ENCODE measurements around the gene KIF9. TPM values are rescaled to one million over a fixed set of nuclear protein-coding genes. Genes with fewer than 3 reads are reported as not detected.
"Not testable (repeated sequence)": the region's sequence is repeated elsewhere in the genome, so short reads cannot be mapped to it uniquely, and the experiment has no call there.

KIF9 gene
- total RNA-seq, 1 donor from 2014 or later, result 12.1 TPM

- no peak for TF ChIP-seq CTCF (IDR thresholded peaks at IDR 0.05; ENCODE audit: unreplicated experiment)
- H3K4me1 Mint-ChIP-seq (ENCODE audit: unreplicated experiment), result peaks cover 29% of the 10 kb centered on the region
- H3K27me3 Mint-ChIP-seq (ENCODE audit: unreplicated experiment), result no peaks in the 10 kb centered on the region
- no peaks in the 10 kb centered on the region for H3K9me3 Mint-ChIP-seq (ENCODE audit: unreplicated experiment)
- no peak for DNase-seq (ENCODE audit: low spot score)
- no peak overlapping the region for H3K27ac Mint-ChIP-seq (ENCODE audit: unreplicated experiment)
- H3K36me3 Mint-ChIP-seq (ENCODE audit: low read depth, unreplicated experiment), result peaks cover 20% of the 10 kb centered on the region
- H3K4me3 Mint-ChIP-seq (ENCODE audit: unreplicated experiment), result no peak overlapping the region
Measured at GRCh38 chr3:47318916-47319315, 36.3 kb upstream of the KIF9 start.

- not testable (repeated sequence) for H3K27me3 Mint-ChIP-seq (ENCODE audit: unreplicated experiment); H3K4me3 Mint-ChIP-seq (ENCODE audit: unreplicated experiment); H3K9me3 Mint-ChIP-seq (ENCODE audit: unreplicated experiment); DNase-seq (ENCODE audit: low spot score); H3K36me3 Mint-ChIP-seq (ENCODE audit: low read depth, unreplicated experiment)
- H3K4me1 Mint-ChIP-seq (ENCODE audit: unreplicated experiment), result peaks cover 29% of the 10 kb centered on the region
- H3K27ac Mint-ChIP-seq (ENCODE audit: unreplicated experiment), result peak overlapping the region; percentile 71
Measured at GRCh38 chr3:47316151-47316550, 33.6 kb upstream of the KIF9 start.

GRCh38 chr3:47315069-47315647, 32.6 kb upstream of the KIF9 start:
- peak; percentile 9 for DNase-seq (ENCODE audit: low spot score)
- H3K4me1 Mint-ChIP-seq (ENCODE audit: unreplicated experiment), result peaks cover 36% of the 10 kb centered on the region
- peak overlapping the region; percentile 29 for H3K4me3 Mint-ChIP-seq (ENCODE audit: unreplicated experiment)
- H3K27ac Mint-ChIP-seq (ENCODE audit: unreplicated experiment), result peak overlapping the region; percentile 71
- H3K27me3 Mint-ChIP-seq (ENCODE audit: unreplicated experiment), result no peaks in the 10 kb centered on the region
- peaks cover 4% of the 10 kb centered on the region for H3K9me3 Mint-ChIP-seq (ENCODE audit: unreplicated experiment)
- H3K36me3 Mint-ChIP-seq (ENCODE audit: low read depth, unreplicated experiment), result peaks cover 11% of the 10 kb centered on the region
- TF ChIP-seq CTCF (IDR thresholded peaks at IDR 0.05; ENCODE audit: unreplicated experiment), result no peak

- Mint-ChIP-seq H3K9me3 (ENCODE audit: unreplicated experiment) (peaks cover 6% of the 10 kb centered on the region), H3K27me3 (ENCODE audit: unreplicated experiment) (no peaks in the 10 kb centered on the region), H3K4me3 (ENCODE audit: unreplicated experiment) (no peak overlapping the region), H3K27ac (ENCODE audit: unreplicated experiment) (no peak overlapping the region), H3K4me1 (ENCODE audit: unreplicated experiment) (peaks cover 37% of the 10 kb centered on the region), H3K36me3 (ENCODE audit: low read depth, unreplicated experiment) (peaks cover 14% of the 10 kb centered on the region)
- no peak for DNase-seq (ENCODE audit: low spot score)
- TF ChIP-seq CTCF (IDR thresholded peaks at IDR 0.05; ENCODE audit: unreplicated experiment), result no peak
Measured at GRCh38 chr3:47314056-47314764, 31.6 kb upstream of the KIF9 start.

GRCh38 chr3:47313341-47314055, 30.9 kb upstream of the KIF9 start:
- H3K4me3 Mint-ChIP-seq (ENCODE audit: unreplicated experiment), result no peak overlapping the region
- no peaks in the 10 kb centered on the region for H3K27me3 Mint-ChIP-seq (ENCODE audit: unreplicated experiment)
- H3K36me3 Mint-ChIP-seq (ENCODE audit: low read depth, unreplicated experiment), result peaks cover 13% of the 10 kb centered on the region
- TF ChIP-seq CTCF (IDR thresholded peaks at IDR 0.05; ENCODE audit: unreplicated experiment), result no peak
- DNase-seq (ENCODE audit: low spot score), result no peak
- H3K4me1 Mint-ChIP-seq (ENCODE audit: unreplicated experiment), result peaks cover 37% of the 10 kb centered on the region
- H3K9me3 Mint-ChIP-seq (ENCODE audit: unreplicated experiment), result peaks cover 6% of the 10 kb centered on the region
- H3K27ac Mint-ChIP-seq (ENCODE audit: unreplicated experiment), result no peak overlapping the region

Measured in endothelial cell (in vitro differentiated cells).